ENCODE measurements around the gene ZNF786.

ZNF786 gene

GRCh38 chr7:149028346-149029109 is 62.0 kb downstream of the ZNF786 start, which contains the start of gene PDIA4:
PDIA4 (minus strand) TSS chr7:149028505; CDS start chr7:149028408, 97 bp downstream.
- peak; percentile 99 for DNase-seq (ENCODE audit: low read depth)

- no peak for DNase-seq (ENCODE audit: low read depth)
Measured at GRCh38 chr7:149027611-149028345, 62.7 kb downstream of the ZNF786 start.

GRCh38 chr7:149027055-149027454 is 63.5 kb downstream of the ZNF786 start:
- no peak for DNase-seq (ENCODE audit: low read depth)

GRCh38 chr7:149023662-149024061 is 66.9 kb downstream of the ZNF786 start:
- no peak for DNase-seq (ENCODE audit: low read depth)

GRCh38 chr7:149022756-149023360 is 67.7 kb downstream of the ZNF786 start:
- no peak for DNase-seq (ENCODE audit: low read depth)

- no peak for DNase-seq (ENCODE audit: low read depth)
Measured at GRCh38 chr7:149021725-149022062, 68.8 kb downstream of the ZNF786 start.

GRCh38 chr7:149020483-149020882 is 70.0 kb downstream of the ZNF786 start:
- no peak for DNase-seq (ENCODE audit: low read depth)

All from stimulated activated CD8-positive, alpha-beta memory T cell treated with anti-CD3 and anti-CD28 coated beads, Interleukin-12 subunit alpha, Interleukin-12 subunit beta, amount 100 ng/mL, for 1 hour (primary cell).